HepG2 (cell line): Measurements from ENCODE around the gene DNLZ. TPM values are rescaled to one million over a fixed set of nuclear protein-coding genes. Genes with fewer than 3 reads are reported as not detected.

ENCODE experiments used
- ARNTL ChIP-seq: sonication (generic); formaldehyde crosslinking; IDR thresholded peaks from 2 replicates; pipeline ENCODE4 v1.4.0; 2020; ENCODE audit warnings: mild to moderate bottlenecking, missing genetic modification reagents
- ERF ChIP-seq: IDR thresholded peaks from 2 replicates; pipeline ENCODE4 v1.6.1; 2018; ENCODE audit warnings: missing biosample characterization, missing genetic modification reagents
- ETV5 ChIP-seq: IDR thresholded peaks from 2 replicates; pipeline ENCODE4 v1.6.1; 2018; ENCODE audit warnings: missing biosample characterization, missing genetic modification reagents, inconsistent platforms, borderline replicate concordance
- FOSL2 ChIP-seq: sonication (generic); formaldehyde crosslinking; IDR thresholded peaks from 2 replicates; pipeline ENCODE4 v1.4.0; 2020; ENCODE audit warnings: missing genetic modification reagents
- KDM2A ChIP-seq: sonication (generic); formaldehyde crosslinking; IDR thresholded peaks from 2 replicates; pipeline ENCODE4 v1.4.0; 2020; ENCODE audit warnings: low read depth, missing genetic modification reagents, borderline replicate concordance
- KMT2A ChIP-seq: sonication (generic); formaldehyde crosslinking; IDR thresholded peaks from 2 replicates; pipeline ENCODE4 v1.4.0; 2020; ENCODE audit warnings: missing genetic modification reagents
- POLR2AphosphoS5 ChIP-seq: IDR thresholded peaks from 2 replicates; pipeline ENCODE4 v1.6.1; 2012; ENCODE audit warnings: low read depth, low read length
- RBAK ChIP-seq: sonication (generic); formaldehyde crosslinking; IDR thresholded peaks from 2 replicates; pipeline ENCODE4 v1.5.1; 2020; ENCODE audit warnings: mild to moderate bottlenecking, missing genetic modification reagents
- RBM39 ChIP-seq: fragments of 200-400 bp; formaldehyde crosslinking; IDR thresholded peaks from one replicate; pipeline ENCODE4 v1.6.1; 2018; ENCODE audit warnings: antibody characterized with exemption, mild to moderate bottlenecking, low read depth, low read length; ENCODE audit not compliant: poor library complexity, severe bottlenecking
- RFX3 ChIP-seq: IDR thresholded peaks from 2 replicates; pipeline ENCODE4 v1.6.1; 2016; ENCODE audit warnings: missing biosample characterization, missing genetic modification reagents
- RXRA ChIP-seq: sonication (generic); formaldehyde crosslinking; IDR thresholded peaks from 2 replicates; pipeline ENCODE4 v1.5.1; 2020; ENCODE audit warnings: missing genetic modification reagents
- SAFB2 ChIP-seq: sonication (generic); formaldehyde crosslinking; IDR thresholded peaks from 2 replicates; pipeline ENCODE4 v1.5.1; 2020; ENCODE audit warnings: missing genetic modification reagents, low read depth, mild to moderate bottlenecking, borderline replicate concordance
- TCF7 ChIP-seq: sonication (generic); IDR thresholded peaks from 2 replicates; pipeline ENCODE4 v1.6.1; 2016; ENCODE audit warnings: antibody characterized with exemption, low read depth
- ZNF30 ChIP-seq: sonication (generic); formaldehyde crosslinking; IDR thresholded peaks from 2 replicates; pipeline ENCODE4 v1.5.0; 2020; ENCODE audit warnings: mild to moderate bottlenecking, missing genetic modification reagents
- ZNF333 ChIP-seq: sonication (generic); formaldehyde crosslinking; IDR thresholded peaks from 2 replicates; pipeline ENCODE4 v1.4.0; 2020; ENCODE audit warnings: mild to moderate bottlenecking, missing genetic modification reagents, borderline replicate concordance
- ZNF496 ChIP-seq: sonication (generic); formaldehyde crosslinking; IDR thresholded peaks from 2 replicates; pipeline ENCODE4 v1.8.1; 2023; ENCODE audit warnings: mild to moderate bottlenecking, moderate library complexity, missing genetic modification reagents; ENCODE audit not compliant: insufficient replicate concordance
- ZNF629 ChIP-seq: sonication (generic); formaldehyde crosslinking; conservative IDR thresholded peaks from 2 replicates; pipeline ENCODE4 v1.5.0; 2020; ENCODE audit warnings: missing genetic modification reagents
- ZNF75D ChIP-seq: sonication (generic); formaldehyde crosslinking; IDR thresholded peaks from 2 replicates; pipeline ENCODE4 v1.8.1; 2023; ENCODE audit warnings: missing genetic modification reagents, mild to moderate bottlenecking, borderline replicate concordance
- ZSCAN21 ChIP-seq: sonication (generic); formaldehyde crosslinking; IDR thresholded peaks from 2 replicates; pipeline ENCODE4 v1.8.0; 2022; ENCODE audit warnings: mild to moderate bottlenecking, missing genetic modification reagents, moderate library complexity, borderline replicate concordance
- polyA plus RNA-seq, 8 experiments: library from polyadenylated mRNA; depleted of rRNA in 3 of 8; stranded (reverse) in 7 of 8; unstranded in 1 of 8; fragments of >200 nt; fragmentation: Illumina TruSeq in 4 of 8; extraction: Trizol in 4 of 8; gene quantifications; 2 replicates each; pipeline versions ENCODE4 v1.2.1 to v1.2.3, GENCODE V29; 2011 to 2016; ENCODE audit warnings: low read depth in 4 of 8, missing spikeins in 1 of 8, mixed read lengths in 1 of 8; ENCODE audit not compliant: insufficient read depth in 1 of 8
- total RNA-seq, 5 experiments: library from RNA; depleted of rRNA; stranded (reverse); fragments of >200 nt; fragmentation: Illumina TruSeq; extraction: Trizol; gene quantifications; 2 replicates each; pipeline ENCODE4 v1.2.3, GENCODE V29; 2016; ENCODE audit warnings: low read depth in 1 of 5
- TF ChIP-seq, protein P1 (sequence below): IDR thresholded peaks from 2 replicates; pipeline ENCODE4 v1.6.1; 2016; ENCODE audit warnings: missing compliant biosample characterization, missing genetic modification reagents, borderline replicate concordance
- TF ChIP-seq, protein P2 (sequence below): sonication (generic); formaldehyde crosslinking; IDR thresholded peaks from 2 replicates; pipeline ENCODE4 v1.5.1; 2020; ENCODE audit warnings: missing genetic modification reagents, mild to moderate bottlenecking, borderline replicate concordance
- TF ChIP-seq, protein P3 (sequence below): sonication (generic); formaldehyde crosslinking; IDR thresholded peaks from 2 replicates; pipeline ENCODE4 v1.4.0; 2020; ENCODE audit warnings: missing genetic modification reagents
- TF ChIP-seq, protein P4 (sequence below): sonication (generic); formaldehyde crosslinking; IDR thresholded peaks from 2 replicates; pipeline ENCODE4 v1.9.0; 2022; ENCODE audit warnings: low read depth, missing genetic modification reagents

Gene DNLZ
- total and polyA plus RNA-seq, 2 of the 13 experiments (the other 11 are each of a cell fraction or from before 2014, with no cell fraction given) = 3.4 to 8.0 TPM

DNA sequence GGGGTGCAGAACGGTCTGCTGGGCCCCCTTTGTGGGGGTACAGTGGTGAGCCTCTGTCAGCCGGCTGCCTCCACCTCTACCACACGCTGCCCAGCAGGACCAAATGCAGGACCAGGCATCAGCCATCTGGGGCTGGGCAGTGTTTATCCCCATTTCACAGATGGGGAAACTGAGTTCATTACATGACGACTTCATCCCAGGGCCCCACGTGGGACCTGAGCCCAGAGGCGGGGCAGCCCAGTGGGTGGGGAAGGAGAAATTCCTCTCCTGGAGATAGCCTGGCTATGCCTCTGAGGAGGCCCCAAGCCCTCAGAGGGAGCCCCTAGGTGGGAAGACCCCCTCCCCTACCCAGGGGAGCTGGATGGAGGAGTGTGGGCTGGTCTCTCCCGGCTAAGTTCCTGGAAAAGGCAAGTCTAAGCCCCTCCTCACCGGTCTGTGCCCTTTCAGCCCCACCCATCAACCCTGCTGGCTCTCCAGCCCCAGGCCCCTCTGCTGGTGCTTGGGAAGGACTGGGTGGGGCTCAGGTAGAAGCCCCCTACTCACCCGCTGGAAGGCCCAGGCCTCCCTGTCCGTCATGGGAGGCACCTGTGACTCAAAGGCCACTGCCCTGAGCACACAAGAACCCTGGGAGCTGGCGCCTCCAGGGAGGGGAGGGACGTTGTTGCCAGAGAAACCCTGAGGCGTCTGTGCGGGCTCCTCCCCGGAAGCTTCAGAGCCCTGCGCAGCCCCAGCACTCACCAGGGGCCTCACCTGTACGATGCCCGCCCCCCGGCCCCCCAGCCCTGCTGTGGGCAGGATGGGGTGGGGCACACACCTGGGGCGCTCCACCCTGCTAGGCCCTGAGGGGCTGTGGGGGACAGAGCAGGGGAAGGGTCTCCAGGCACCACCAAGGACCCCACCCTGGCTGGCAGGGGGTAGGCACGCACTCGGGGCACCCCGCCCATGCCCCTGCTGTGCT lies 52.2 kb downstream of the DNLZ start (continued):
- no peak for TF ChIP-seq ARNTL (CRISPR knock-in tag)
- no peak for TF ChIP-seq TCF7
- TF ChIP-seq RFX3 = peak; percentile 69
- TF ChIP-seq RXRA (CRISPR knock-in tag) = no peak
- TF ChIP-seq ZNF75D (CRISPR knock-in tag) = no peak
- TF ChIP-seq ZNF629 = peak; percentile 76
- TF ChIP-seq ZNF496 (CRISPR knock-in tag) = no peak
- TF ChIP-seq, protein P1, sequence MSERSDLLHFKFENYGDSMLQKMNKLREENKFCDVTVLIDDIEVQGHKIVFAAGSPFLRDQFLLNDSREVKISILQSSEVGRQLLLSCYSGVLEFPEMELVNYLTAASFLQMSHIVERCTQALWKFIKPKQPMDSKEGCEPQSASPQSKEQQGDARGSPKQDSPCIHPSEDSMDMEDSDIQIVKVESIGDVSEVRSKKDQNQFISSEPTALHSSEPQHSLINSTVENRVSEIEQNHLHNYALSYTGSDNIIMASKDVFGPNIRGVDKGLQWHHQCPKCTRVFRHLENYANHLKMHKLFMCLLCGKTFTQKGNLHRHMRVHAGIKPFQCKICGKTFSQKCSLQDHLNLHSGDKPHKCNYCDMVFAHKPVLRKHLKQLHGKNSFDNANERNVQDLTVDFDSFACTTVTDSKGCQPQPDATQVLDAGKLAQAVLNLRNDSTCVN (CRISPR knock-in tag) = no peak
- TF ChIP-seq KMT2A (CRISPR knock-in tag) = no peak
- TF ChIP-seq ETV5 (CRISPR knock-in tag) = peak; percentile 75; the same call in 1 of the 2 replicates
- no peak for TF ChIP-seq ERF (CRISPR knock-in tag)
- TF ChIP-seq SAFB2 (CRISPR knock-in tag) = no peak
- TF ChIP-seq RBAK (CRISPR knock-in tag) = no peak
- TF ChIP-seq, protein P2, sequence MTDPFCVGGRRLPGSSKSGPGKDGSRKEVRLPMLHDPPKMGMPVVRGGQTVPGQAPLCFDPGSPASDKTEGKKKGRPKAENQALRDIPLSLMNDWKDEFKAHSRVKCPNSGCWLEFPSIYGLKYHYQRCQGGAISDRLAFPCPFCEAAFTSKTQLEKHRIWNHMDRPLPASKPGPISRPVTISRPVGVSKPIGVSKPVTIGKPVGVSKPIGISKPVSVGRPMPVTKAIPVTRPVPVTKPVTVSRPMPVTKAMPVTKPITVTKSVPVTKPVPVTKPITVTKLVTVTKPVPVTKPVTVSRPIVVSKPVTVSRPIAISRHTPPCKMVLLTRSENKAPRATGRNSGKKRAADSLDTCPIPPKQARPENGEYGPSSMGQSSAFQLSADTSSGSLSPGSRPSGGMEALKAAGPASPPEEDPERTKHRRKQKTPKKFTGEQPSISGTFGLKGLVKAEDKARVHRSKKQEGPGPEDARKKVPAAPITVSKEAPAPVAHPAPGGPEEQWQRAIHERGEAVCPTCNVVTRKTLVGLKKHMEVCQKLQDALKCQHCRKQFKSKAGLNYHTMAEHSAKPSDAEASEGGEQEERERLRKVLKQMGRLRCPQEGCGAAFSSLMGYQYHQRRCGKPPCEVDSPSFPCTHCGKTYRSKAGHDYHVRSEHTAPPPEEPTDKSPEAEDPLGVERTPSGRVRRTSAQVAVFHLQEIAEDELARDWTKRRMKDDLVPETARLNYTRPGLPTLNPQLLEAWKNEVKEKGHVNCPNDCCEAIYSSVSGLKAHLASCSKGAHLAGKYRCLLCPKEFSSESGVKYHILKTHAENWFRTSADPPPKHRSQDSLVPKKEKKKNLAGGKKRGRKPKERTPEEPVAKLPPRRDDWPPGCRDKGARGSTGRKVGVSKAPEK (CRISPR knock-in tag) = no peak
- peak; percentile 8; the same call in 1 of the 2 replicates for TF ChIP-seq FOSL2 (CRISPR knock-in tag)
- TF ChIP-seq, protein P3, sequence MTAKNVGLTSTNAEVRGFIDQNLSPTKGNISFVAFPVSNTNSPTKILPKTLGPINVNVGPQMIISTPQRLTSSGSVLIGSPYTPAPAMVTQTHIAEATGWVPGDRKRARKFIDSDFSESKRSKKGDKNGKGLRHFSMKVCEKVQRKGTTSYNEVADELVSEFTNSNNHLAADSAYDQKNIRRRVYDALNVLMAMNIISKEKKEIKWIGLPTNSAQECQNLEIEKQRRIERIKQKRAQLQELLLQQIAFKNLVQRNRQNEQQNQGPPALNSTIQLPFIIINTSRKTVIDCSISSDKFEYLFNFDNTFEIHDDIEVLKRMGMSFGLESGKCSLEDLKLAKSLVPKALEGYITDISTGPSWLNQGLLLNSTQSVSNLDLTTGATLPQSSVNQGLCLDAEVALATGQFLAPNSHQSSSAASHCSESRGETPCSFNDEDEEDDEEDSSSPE (CRISPR knock-in tag) = no peak
- no peak for TF ChIP-seq ZNF333
- TF ChIP-seq ZNF30 (CRISPR knock-in tag) = no peak
- TF ChIP-seq, protein P4, sequence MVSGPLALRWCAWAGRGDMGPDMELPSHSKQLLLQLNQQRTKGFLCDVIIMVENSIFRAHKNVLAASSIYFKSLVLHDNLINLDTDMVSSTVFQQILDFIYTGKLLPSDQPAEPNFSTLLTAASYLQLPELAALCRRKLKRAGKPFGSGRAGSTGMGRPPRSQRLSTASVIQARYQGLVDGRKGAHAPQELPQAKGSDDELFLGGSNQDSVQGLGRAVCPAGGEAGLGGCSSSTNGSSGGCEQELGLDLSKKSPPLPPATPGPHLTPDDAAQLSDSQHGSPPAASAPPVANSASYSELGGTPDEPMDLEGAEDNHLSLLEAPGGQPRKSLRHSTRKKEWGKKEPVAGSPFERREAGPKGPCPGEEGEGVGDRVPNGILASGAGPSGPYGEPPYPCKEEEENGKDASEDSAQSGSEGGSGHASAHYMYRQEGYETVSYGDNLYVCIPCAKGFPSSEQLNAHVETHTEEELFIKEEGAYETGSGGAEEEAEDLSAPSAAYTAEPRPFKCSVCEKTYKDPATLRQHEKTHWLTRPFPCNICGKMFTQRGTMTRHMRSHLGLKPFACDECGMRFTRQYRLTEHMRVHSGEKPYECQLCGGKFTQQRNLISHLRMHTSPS (CRISPR knock-in tag) = no peak
- TF ChIP-seq POLR2AphosphoS5 = no peak
- TF ChIP-seq KDM2A (CRISPR knock-in tag) = no peak
- peak; percentile 17 for TF ChIP-seq RBM39
- no peak for TF ChIP-seq ZSCAN21 (CRISPR knock-in tag)
